Measurements from ENCODE around the gene ECI2.

ECI2 gene

GRCh38 chr6:4136354-4136831 lies 1.0 kb upstream of the ECI2 start:
- CTCF ChIA-PET, result interaction anchor here (0.7 to 3.6 kb wide), 3 partner anchors 11 to 336 kb away, joined by 3 to 21 read pairs (median 5); no protein-coding TSS in a partner anchor
- TF ChIP-seq SCRT2 (tag by site-specific recombination; IDR thresholded peaks at IDR 0.05) (peak; percentile 98), ZNF335 (tag by site-specific recombination; conservative IDR thresholded peaks at IDR 0.05) (peak; percentile 42; the same call in 1 of the 2 replicates), SCRT1 (tag by site-specific recombination; IDR thresholded peaks at IDR 0.05; ENCODE audit: borderline replicate concordance) (peak; percentile 84), ZBTB7A (tag by site-specific recombination; IDR thresholded peaks at IDR 0.05; ENCODE audit: low read depth) (no peak), PRDM10 (tag by site-specific recombination; IDR thresholded peaks at IDR 0.05) (peak; percentile 96), ZNF10 (tag by site-specific recombination; IDR thresholded peaks at IDR 0.05) (0 out of 2 replicates have a peak, but pooled peaks have one; percentile 1), ZNF248 (tag by site-specific recombination; IDR thresholded peaks at IDR 0.05) (no peak), SP3 (tag by site-specific recombination; IDR thresholded peaks at IDR 0.05) (0 out of 2 replicates have a peak, but pooled peaks have one; percentile 10)
- peak overlapping the region; percentile 55; the same call in 1 of the 2 replicates for H3K27ac ChIP-seq (ENCODE audit: extremely low read depth, low read depth, low read length)

DNA sequence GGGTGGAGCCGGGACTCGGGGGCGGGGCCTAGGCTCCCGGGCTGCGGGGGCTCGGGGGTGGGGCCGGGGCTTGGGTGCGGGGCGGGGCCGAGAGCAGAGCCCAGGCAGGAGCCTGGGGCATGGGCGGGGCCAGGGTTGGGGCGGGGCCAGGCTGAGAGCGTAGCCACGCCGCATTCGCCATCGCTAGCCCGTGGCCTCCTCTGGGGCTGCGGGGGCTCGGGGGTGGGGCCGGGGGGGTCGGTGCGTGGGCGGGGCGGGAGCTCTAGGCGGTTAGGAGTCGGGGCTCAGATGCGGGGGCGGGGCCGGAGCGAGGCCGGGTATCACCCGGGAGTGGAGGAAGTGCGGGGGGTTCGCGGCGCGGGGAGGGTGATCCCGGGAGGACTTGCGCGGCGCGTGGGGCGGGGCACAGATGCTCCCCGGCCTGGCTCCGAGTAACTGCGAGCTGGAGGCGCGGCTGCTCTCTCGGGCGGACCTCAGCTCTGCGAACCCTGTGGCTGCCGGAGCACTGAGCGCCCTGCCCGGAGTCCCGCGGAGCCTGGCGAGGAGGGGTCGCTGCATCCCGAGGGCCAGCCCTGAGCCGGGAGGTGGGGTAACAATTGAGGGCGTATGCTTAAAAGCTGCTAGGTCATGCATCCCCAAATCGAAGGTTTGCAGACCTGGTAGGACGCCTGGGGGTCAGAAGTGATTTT lies 434 bp upstream of the ECI2 start:
- peaks cover 7 to 24% of the 10 kb centered on the region in 2 experiments; a peak in 2 of 3 replicates for H3K36me3 ChIP-seq (ENCODE audit: control insufficient read depth in 2 of 2, insufficient read depth in 1 of 2, low read length in 2 of 2)
- H3K27ac ChIP-seq (ENCODE audit: extremely low read depth, low read depth, low read length), result peak overlapping the region; percentile 55; the same call in 1 of the 2 replicates
- H3K4me1 ChIP-seq (ENCODE audit: control insufficient read depth, insufficient read depth, low read length), result peaks cover 5% of the 10 kb centered on the region
- ChIA-PET POLR2A (interaction anchor here (0.5 to 2.9 kb wide), 18 partner anchors 9 to 890 kb away, joined by 3 to 38 read pairs (median 5); a partner anchor contains a TSS), CTCF (interaction anchor here (0.6 to 3.6 kb wide), 5 partner anchors 20 to 868 kb away, joined by 3 to 21 read pairs (median 5); partner anchors contain the start of gene RPP40)
- H3K4me3 ChIP-seq (ENCODE audit: low read depth, low read length), result peak overlapping the region; percentile 64
- no peaks in the 10 kb centered on the region for H3K9me3 ChIP-seq (ENCODE audit: control insufficient read depth, insufficient read depth, low read depth, low read length)
- no peak for TF ChIP-seq ZNF148 (tag by site-specific recombination; IDR thresholded peaks at IDR 0.05; ENCODE audit: borderline replicate concordance)
- no peak for TF ChIP-seq ZNF146 (tag by site-specific recombination; IDR thresholded peaks at IDR 0.05)
- TF ChIP-seq ZBTB8A (tag by site-specific recombination; IDR thresholded peaks at IDR 0.05), result peak; percentile 47; the same call in 1 of the 2 replicates
- TF ChIP-seq ZBTB10 (tag by site-specific recombination; IDR thresholded peaks at IDR 0.05), result peak; percentile 88
- no peak for TF ChIP-seq SETDB1 (IDR thresholded peaks at IDR 0.05; ENCODE audit: insufficient read length, low read length)
- no peak for TF ChIP-seq ZNF23 (tag by site-specific recombination; IDR thresholded peaks at IDR 0.05; ENCODE audit: borderline replicate concordance)
- TF ChIP-seq, protein P1, sequence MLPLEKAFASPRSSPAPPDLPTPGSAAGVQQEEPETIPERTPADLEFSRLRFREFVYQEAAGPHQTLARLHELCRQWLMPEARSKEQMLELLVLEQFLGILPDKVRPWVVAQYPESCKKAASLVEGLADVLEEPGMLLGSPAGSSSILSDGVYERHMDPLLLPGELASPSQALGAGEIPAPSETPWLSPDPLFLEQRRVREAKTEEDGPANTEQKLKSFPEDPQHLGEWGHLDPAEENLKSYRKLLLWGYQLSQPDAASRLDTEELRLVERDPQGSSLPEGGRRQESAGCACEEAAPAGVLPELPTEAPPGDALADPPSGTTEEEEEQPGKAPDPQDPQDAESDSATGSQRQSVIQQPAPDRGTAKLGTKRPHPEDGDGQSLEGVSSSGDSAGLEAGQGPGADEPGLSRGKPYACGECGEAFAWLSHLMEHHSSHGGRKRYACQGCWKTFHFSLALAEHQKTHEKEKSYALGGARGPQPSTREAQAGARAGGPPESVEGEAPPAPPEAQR (tag by site-specific recombination; IDR thresholded peaks at IDR 0.05), result no peak
- no peak for TF ChIP-seq KLF7 (tag by site-specific recombination; IDR thresholded peaks at IDR 0.05; ENCODE audit: borderline replicate concordance)
- TF ChIP-seq ZNF626 (tag by site-specific recombination; IDR thresholded peaks at IDR 0.05), result no peak
- no peak for TF ChIP-seq ZNF24 (tag by site-specific recombination; IDR thresholded peaks at IDR 0.05)
- TF ChIP-seq TRIM28 (IDR thresholded peaks at IDR 0.05; ENCODE audit: borderline replicate concordance, low read length), result no peak
- no peak for TF ChIP-seq ZNF121 (tag by site-specific recombination; IDR thresholded peaks at IDR 0.05)
- TF ChIP-seq ZNF239 (tag by site-specific recombination; IDR thresholded peaks at IDR 0.05), result no peak
- TF ChIP-seq ZNF664 (tag by site-specific recombination; IDR thresholded peaks at IDR 0.05), result no peak

More at GRCh38 chr6:4136354-4136831, 1.0 kb upstream of the ECI2 start:
- Histone ChIP-seq H3K4me3 (ENCODE audit: low read depth, low read length) (peak overlapping the region; percentile 64), H3K9me3 (ENCODE audit: control insufficient read depth, insufficient read depth, low read depth, low read length) (no peaks in the 10 kb centered on the region), H3K36me3 (ENCODE audit: control insufficient read depth in 2 of 2, insufficient read depth in 1 of 2, low read length in 2 of 2) (peaks cover 7 to 21% of the 10 kb centered on the region in 2 experiments; a peak in 2 of 3 replicates), H3K4me1 (ENCODE audit: control insufficient read depth, insufficient read depth, low read length) (peaks cover 5% of the 10 kb centered on the region)
- POLR2A ChIA-PET, result interaction anchor here (1.0 to 2.9 kb wide), 9 partner anchors 10 to 147 kb away, joined by 3 to 38 read pairs (median 6); a partner anchor contains a TSS
